Astrocyte (in vitro differentiated cells and primary cell): ENCODE data around the gene DAGLA. TPM values are rescaled to one million over a fixed set of nuclear protein-coding genes. Genes with fewer than 3 reads are reported as not detected.

Experiments used
- DNase-seq: peaks from one replicate; pipeline ENCODE4 v3.0.0-alpha.2; 2010; ENCODE audit warnings: low read depth
- FAIRE-seq: peaks from 2 replicates; lab custom pipeline; 2011; peaks lifted over from hg19 to GRCh38; lab: Jason Lieb, UNC
- H2AFZ ChIP-seq: 2 replicates; pipeline ENCODE4 v1.6.0; 2012; ENCODE audit warnings: low read depth, low read length, inconsistent platforms
- H3K27ac ChIP-seq: 2 replicates; pipeline ENCODE4 v1.5.1; 2011; ENCODE audit warnings: low read depth, low read length, inconsistent platforms
- H3K27me3 ChIP-seq: 2 replicates; pipeline ENCODE4 v1.6.0; 2011; ENCODE audit warnings: low read length, inconsistent platforms; ENCODE audit not compliant: insufficient read depth
- H3K36me3 ChIP-seq: 2 replicates; pipeline ENCODE4 v1.5.1; 2011; ENCODE audit warnings: low read length, inconsistent platforms; ENCODE audit not compliant: insufficient read depth
- H3K4me1 ChIP-seq: 2 replicates; pipeline ENCODE4 v1.5.1; 2011; ENCODE audit warnings: low read length, inconsistent platforms; ENCODE audit not compliant: insufficient read depth
- H3K4me2 ChIP-seq: 2 replicates; pipeline ENCODE4 v1.6.0; 2012; ENCODE audit warnings: low read length, inconsistent platforms
- H3K4me3 ChIP-seq: 2 replicates; pipeline ENCODE4 v1.5.1; 2011; ENCODE audit warnings: low read depth, mild to moderate bottlenecking, low read length, inconsistent platforms; ENCODE audit not compliant: insufficient read depth
- H3K79me2 ChIP-seq: 2 replicates; pipeline ENCODE4 v1.6.0; 2012; ENCODE audit warnings: mild to moderate bottlenecking, low read length, inconsistent platforms; ENCODE audit not compliant: insufficient read depth
- H3K9ac ChIP-seq: 2 replicates; pipeline ENCODE4 v1.6.0; 2012; ENCODE audit warnings: mild to moderate bottlenecking, low read length, inconsistent platforms
- H3K9me3 ChIP-seq: 2 replicates; pipeline ENCODE4 v1.5.1; 2012; ENCODE audit warnings: low read depth, mild to moderate bottlenecking, low read length, inconsistent platforms; ENCODE audit not compliant: insufficient read depth
- H4K20me1 ChIP-seq: 2 replicates; pipeline ENCODE4 v1.6.0; 2012; ENCODE audit warnings: low read length, inconsistent platforms; ENCODE audit not compliant: insufficient read depth
- H3K27ac Mint-ChIP-seq: one replicate; pipeline ENCODE4 v1.8.0; 2021; ENCODE audit warnings: mild to moderate bottlenecking, mixed read lengths; ENCODE audit not compliant: unreplicated experiment
- H3K27me3 Mint-ChIP-seq: one replicate; pipeline ENCODE4 v1.8.0; 2021; ENCODE audit warnings: low read depth, mixed read lengths; ENCODE audit not compliant: unreplicated experiment
- H3K36me3 Mint-ChIP-seq: one replicate; pipeline ENCODE4 v1.8.0; 2021; ENCODE audit warnings: low read depth, mixed read lengths; ENCODE audit not compliant: unreplicated experiment
- H3K4me1 Mint-ChIP-seq: one replicate; pipeline ENCODE4 v1.8.0; 2021; ENCODE audit warnings: low read depth, mixed read lengths; ENCODE audit not compliant: unreplicated experiment
- H3K4me3 Mint-ChIP-seq: one replicate; pipeline ENCODE4 v1.8.0; 2021; ENCODE audit warnings: mild to moderate bottlenecking, moderate library complexity, mixed read lengths; ENCODE audit not compliant: unreplicated experiment
- H3K9me3 Mint-ChIP-seq: one replicate; pipeline ENCODE4 v1.8.0; 2021; ENCODE audit warnings: mild to moderate bottlenecking, mixed read lengths; ENCODE audit not compliant: unreplicated experiment
- CTCF ChIP-seq: IDR thresholded peaks from 2 replicates; pipeline ENCODE4 v1.5.1; 2011; ENCODE audit warnings: low read depth, mild to moderate bottlenecking, inconsistent platforms, low read length, moderate library complexity; ENCODE audit not compliant: insufficient read depth
- EZH2 ChIP-seq: IDR thresholded peaks from 2 replicates; pipeline ENCODE4 v1.6.1; 2012; ENCODE audit warnings: mild to moderate bottlenecking, low read length, inconsistent platforms; ENCODE audit not compliant: insufficient read depth
- total RNA-seq: library from RNA; stranded (reverse); gene quantifications from 2 replicates; pipeline ENCODE4 v1.2.1, GENCODE V29; 2021

The DAGLA gene
- total RNA-seq, 1 donor from 2014 or later: 5.5 TPM

- no peak overlapping the region for H3K4me3 ChIP-seq
- FAIRE-seq: no peak
- DNase-seq: no peak
- H3K9me3 Mint-ChIP-seq: no peaks in the 10 kb centered on the region
- no peak overlapping the region for H3K4me2 ChIP-seq
- no peaks in the 10 kb centered on the region for H3K9me3 ChIP-seq
- H3K79me2 ChIP-seq: peaks cover 6% of the 10 kb centered on the region
- no peaks in the 10 kb centered on the region for H3K36me3 Mint-ChIP-seq
- no peak overlapping the region for H3K27ac Mint-ChIP-seq
- H3K27me3 Mint-ChIP-seq: peaks cover 35% of the 10 kb centered on the region
- H3K9ac ChIP-seq: no peak overlapping the region
- no peak overlapping the region for H2AFZ ChIP-seq
- TF ChIP-seq EZH2 (no peak), CTCF (no peak)
- no peak overlapping the region for H3K4me3 Mint-ChIP-seq
- peaks cover 31% of the 10 kb centered on the region for H4K20me1 ChIP-seq
- H3K4me1 Mint-ChIP-seq: peaks cover 1% of the 10 kb centered on the region
- H3K4me1 ChIP-seq: no peaks in the 10 kb centered on the region
- H3K27ac ChIP-seq: no peak overlapping the region
- no peaks in the 10 kb centered on the region for H3K27me3 ChIP-seq
- no peaks in the 10 kb centered on the region for H3K36me3 ChIP-seq
Observed at GRCh38 chr11:61711037-61711436, 30.8 kb downstream of the DAGLA start.

- Mint-ChIP-seq H3K36me3 (no peaks in the 10 kb centered on the region), H3K4me1 (peaks cover 6% of the 10 kb centered on the region), H3K27ac (no peak overlapping the region), H3K27me3 (peaks cover 37% of the 10 kb centered on the region), H3K4me3 (no peak overlapping the region), H3K9me3 (no peaks in the 10 kb centered on the region)
- TF ChIP-seq CTCF: no peak
- Histone ChIP-seq H3K4me2 (no peak overlapping the region), H3K36me3 (no peaks in the 10 kb centered on the region), H3K4me1 (no peaks in the 10 kb centered on the region), H4K20me1 (peaks cover 26% of the 10 kb centered on the region), H3K9ac (no peak overlapping the region), H3K27me3 (no peaks in the 10 kb centered on the region), H2AFZ (no peak overlapping the region), H3K27ac (no peak overlapping the region), H3K4me3 (no peak overlapping the region), H3K79me2 (peaks cover 6% of the 10 kb centered on the region), H3K9me3 (no peaks in the 10 kb centered on the region)
- FAIRE-seq: no peak
- no peak for DNase-seq
Observed at GRCh38 chr11:61711498-61711897, 31.3 kb downstream of the DAGLA start.

- no peak overlapping the region for H3K4me3 Mint-ChIP-seq
- DNase-seq (no peak), FAIRE-seq (no peak)
- peaks cover 12% of the 10 kb centered on the region for H3K4me1 Mint-ChIP-seq
- H3K9me3 Mint-ChIP-seq: no peaks in the 10 kb centered on the region
- H3K36me3 Mint-ChIP-seq: no peaks in the 10 kb centered on the region
- no peak overlapping the region for H3K4me3 ChIP-seq
- no peaks in the 10 kb centered on the region for H3K36me3 ChIP-seq
- H3K27ac ChIP-seq: no peak overlapping the region
- H3K27me3 ChIP-seq: no peaks in the 10 kb centered on the region
- no peak overlapping the region for H3K9ac ChIP-seq
- peaks cover 39% of the 10 kb centered on the region for H3K27me3 Mint-ChIP-seq
- no peak overlapping the region for H2AFZ ChIP-seq
- H3K4me1 ChIP-seq: peaks cover 6% of the 10 kb centered on the region
- H3K27ac Mint-ChIP-seq: no peak overlapping the region
- TF ChIP-seq EZH2 (no peak), CTCF (no peak)
- no peak overlapping the region for H3K4me2 ChIP-seq
- peaks cover 20% of the 10 kb centered on the region for H4K20me1 ChIP-seq
- H3K9me3 ChIP-seq: no peaks in the 10 kb centered on the region
- peaks cover 4% of the 10 kb centered on the region for H3K79me2 ChIP-seq
Observed at GRCh38 chr11:61712314-61712713, 32.1 kb downstream of the DAGLA start.
